HCT116 (cell line): ENCODE measurements around the gene IGFL4. TPM values are rescaled to one million over a fixed set of nuclear protein-coding genes. Genes with fewer than 3 reads are reported as not detected.
A peak's percentile ranks its signal among the peaks of the same experiment; 100 is the strongest.

ENCODE experiments used
- ATAC-seq: fragments of 200-7000 bp; cut with Tn5 transposase; 2 replicates; pipeline ENCODE4 v1.9.1; 2020; ENCODE audit warnings: mild to moderate bottlenecking, moderate library complexity
- BruUV-seq: library from RNA; stranded (reverse); fragments of 400-500 nt; replicated peaks from 2 replicates; lab custom pipeline; 2021; lab: Mats Ljungman, UMichigan
- CTCF ChIA-PET: fragments of 300-600 bp; sonication (Branson Sonifier 250); formaldehyde crosslinking; loops from one replicate; lab custom pipeline; 2021; ENCODE audit warnings: antibody characterized with exemption; lab: Charles Lee
- POLR2A ChIA-PET: fragments of 300-600, 350-600 bp; sonication (Branson Sonifier 250); formaldehyde crosslinking; loops from one replicate; lab custom pipeline; 2021; ENCODE audit warnings: antibody characterized with exemption; lab: Charles Lee
- RAD21 ChIA-PET, 2 experiments: fragments of 300-600 bp; sonication (Branson Sonifier 250); formaldehyde crosslinking; loops; one replicate each; lab custom pipeline; 2023; ENCODE audit warnings: low total read pairs in 2 of 2; ENCODE audit not compliant: uncharacterized antibody in 2 of 2, unreplicated experiment in 2 of 2, low non-redundant PET in 1 of 2; lab: Charles Lee
- DNase-seq: peaks from one replicate; pipeline ENCODE4 v3.0.0-alpha.2; 2010; ENCODE audit warnings: low read depth, low spot score
- H2AFZ ChIP-seq: fragments of 200-600 bp; shearing (Covaris generic), sonication (generic); 2 replicates; pipeline ENCODE4 v1.6.1; 2017; ENCODE audit warnings: low read depth, mixed run types, mixed read lengths, antibody characterized with exemption, low read length; ENCODE audit not compliant: poor library complexity, severe bottlenecking
- H3K27ac ChIP-seq: 2 replicates; pipeline ENCODE4 v1.5.1; 2012; ENCODE audit warnings: low read depth, low read length
- H3K27me3 ChIP-seq: fragments of 200-600 bp; sonication (generic); 2 replicates; pipeline ENCODE4 v1.6.1; 2016; ENCODE audit warnings: mixed run types, low read length, mixed read lengths; ENCODE audit not compliant: insufficient read depth
- H3K36me3 ChIP-seq, 2 experiments: fragments of 200-500 bp in 1 of 2; fragments of 200-600 bp in 1 of 2; sonication (Bioruptor generic) in 1 of 2; sonication (generic) in 1 of 2; 2 replicates each; pipeline versions ENCODE4 v1.5.1 to v1.6.1; 2014 to 2016; ENCODE audit warnings: low read length in 2 of 2, inconsistent platforms in 1 of 2, mixed read lengths in 1 of 2, mixed run types in 1 of 2; ENCODE audit not compliant: insufficient read depth in 2 of 2, control insufficient read depth in 1 of 2
- H3K4me1 ChIP-seq, 2 experiments: fragments of 200-600 bp in 1 of 2; sonication (generic) in 1 of 2; 2 replicates each; pipeline versions ENCODE4 v1.5.1 to v1.6.1; 2012 to 2017; ENCODE audit warnings: low read length in 2 of 2, inconsistent platforms in 1 of 2, mild to moderate bottlenecking in 1 of 2, mixed read lengths in 1 of 2, mixed run types in 1 of 2, moderate library complexity in 1 of 2; ENCODE audit not compliant: insufficient read depth in 2 of 2, control insufficient read depth in 1 of 2
- H3K4me2 ChIP-seq: fragments of 200-600 bp; sonication (generic); 2 replicates; pipeline ENCODE4 v1.6.1; 2017; ENCODE audit warnings: mixed run types, low read length, mixed read lengths
- H3K4me3 ChIP-seq, 2 experiments: fragments of 200-600 bp in 1 of 2; sonication (generic) in 1 of 2; replicated peaks in 1 of 2; 2 replicates each; pipeline ENCODE4 v1.5.1; 2011 to 2016; ENCODE audit warnings: low read length in 2 of 2, control low read depth in 1 of 2, low read depth in 1 of 2, mild to moderate bottlenecking in 1 of 2, mixed read lengths in 1 of 2, mixed run types in 1 of 2
- H3K79me2 ChIP-seq: fragments of 200-600 bp; sonication (generic); 2 replicates; pipeline ENCODE4 v1.6.1; 2017; ENCODE audit warnings: mild to moderate bottlenecking, mixed run types, low read length, moderate library complexity, mixed read lengths; ENCODE audit not compliant: insufficient read depth
- H3K9ac ChIP-seq: fragments of 200-600 bp; sonication (generic); 2 replicates; pipeline ENCODE4 v1.6.1; 2016; ENCODE audit warnings: low read length, mixed read lengths
- H3K9me2 ChIP-seq: fragments of 200-600 bp; sonication (generic), shearing (Covaris generic); 2 replicates; pipeline ENCODE4 v1.6.1; 2017; ENCODE audit warnings: mixed run types, mild to moderate bottlenecking, moderate library complexity; ENCODE audit not compliant: insufficient read depth
- H3K9me3 ChIP-seq, 2 experiments: fragments of 200-500 bp in 1 of 2; fragments of 200-600 bp in 1 of 2; sonication (Bioruptor generic) in 1 of 2; sonication (generic) in 1 of 2; 2 replicates each; pipeline ENCODE4 v1.6.1; 2014 to 2017; ENCODE audit warnings: low read length in 2 of 2, mixed read lengths in 2 of 2, inconsistent platforms in 1 of 2, low read depth in 1 of 2, mild to moderate bottlenecking in 1 of 2, mixed run types in 1 of 2, moderate library complexity in 1 of 2; ENCODE audit not compliant: control insufficient read depth in 1 of 2, insufficient read depth in 1 of 2
- H4K20me1 ChIP-seq: fragments of 200-600 bp; sonication (generic), shearing (Covaris generic); 2 replicates; pipeline ENCODE4 v1.6.1; 2017; ENCODE audit warnings: mixed run types, mild to moderate bottlenecking, moderate library complexity; ENCODE audit not compliant: insufficient read depth
- CBX3 ChIP-seq: IDR thresholded peaks from 2 replicates; pipeline ENCODE4 v1.6.1; 2012; ENCODE audit warnings: low read depth
- CEBPB ChIP-seq: IDR thresholded peaks from 2 replicates; pipeline ENCODE4 v1.6.1; 2012; ENCODE audit warnings: low read depth
- CTCF ChIP-seq, 3 experiments: fragments of 200-600 bp in 1 of 3; sonication (generic) in 1 of 3; IDR thresholded peaks in 2 of 3; conservative IDR thresholded peaks in 1 of 3; 2 replicates each; pipeline ENCODE4 v1.5.1; 2012 to 2017; ENCODE audit warnings: low read depth in 2 of 3, low read length in 2 of 3, antibody characterized with exemption in 1 of 3, borderline replicate concordance in 1 of 3, control low read depth in 1 of 3, mild to moderate bottlenecking in 1 of 3, mixed read lengths in 1 of 3, mixed run types in 1 of 3, moderate library complexity in 1 of 3; ENCODE audit not compliant: insufficient read depth in 1 of 3
- EGR1 ChIP-seq: IDR thresholded peaks from 2 replicates; pipeline ENCODE4 v1.6.1; 2012; ENCODE audit warnings: low read depth
- ELF1 ChIP-seq: IDR thresholded peaks from 2 replicates; pipeline ENCODE4 v1.6.1; 2012; ENCODE audit warnings: low read depth, borderline replicate concordance
- EZH2 ChIP-seq: fragments of 200-600 bp; sonication (generic); IDR thresholded peaks from 2 replicates; pipeline ENCODE4 v1.6.1; 2017; ENCODE audit warnings: antibody characterized with exemption, mixed run types
- EZH2phosphoT487 ChIP-seq: fragments of 200-600 bp; IDR thresholded peaks from 2 replicates; pipeline ENCODE4 v1.6.1; 2018; ENCODE audit warnings: antibody characterized with exemption, borderline replicate concordance
- FOSL1 ChIP-seq: IDR thresholded peaks from 2 replicates; pipeline ENCODE4 v1.6.1; 2012; ENCODE audit warnings: low read depth
- MAX ChIP-seq: IDR thresholded peaks from 2 replicates; pipeline ENCODE4 v1.6.1; 2012
- POLR2A ChIP-seq: IDR thresholded peaks from 2 replicates; pipeline ENCODE4 v1.7.0; 2011; ENCODE audit warnings: borderline replicate concordance; ENCODE audit not compliant: insufficient read depth, insufficient read length; ENCODE audit errors: extremely low read depth
- POLR2AphosphoS5 ChIP-seq: IDR thresholded peaks from 2 replicates; pipeline ENCODE4 v1.6.1; 2011; ENCODE audit warnings: mild to moderate bottlenecking, low read depth, low read length, moderate library complexity
- RAD21 ChIP-seq: IDR thresholded peaks from 2 replicates; pipeline ENCODE4 v1.6.1; 2012; ENCODE audit warnings: low read depth, mild to moderate bottlenecking
- REST ChIP-seq: IDR thresholded peaks from 2 replicates; pipeline ENCODE4 v1.6.1; 2012; ENCODE audit warnings: low read depth
- SIN3A ChIP-seq: IDR thresholded peaks from 2 replicates; pipeline ENCODE4 v1.6.1; 2012; ENCODE audit warnings: low read depth
- SP1 ChIP-seq: IDR thresholded peaks from 2 replicates; pipeline ENCODE4 v1.6.1; 2012; ENCODE audit warnings: low read depth
- SRF ChIP-seq: IDR thresholded peaks from 2 replicates; pipeline ENCODE4 v1.6.1; 2012; ENCODE audit warnings: low read depth
- ZBTB33 ChIP-seq: IDR thresholded peaks from 2 replicates; pipeline ENCODE4 v1.6.1; 2011; ENCODE audit warnings: mild to moderate bottlenecking, low read length, moderate library complexity; ENCODE audit not compliant: insufficient replicate concordance; ENCODE audit errors: extremely low read depth
- intact Hi-C: fragments of 100-400 bp; cut with micrococcal nuclease; formaldehyde crosslinking; loops from 2 replicates; pipeline ENCODE4 v1.10.0; 2022
- total RNA-seq: library from RNA; stranded (reverse); gene quantifications from one replicate; pipeline ENCODE4 v1.2.1, GENCODE V29; 2021; ENCODE audit not compliant: unreplicated experiment

Gene IGFL4
- total RNA-seq, 1 experiment from 2014 or later, result not detected

- no peak for DNase-seq
- POLR2A ChIA-PET, result interaction anchor here (0.8 to 1.4 kb wide), 7 partner anchors 10 to 179 kb away, joined by 3 to 6 read pairs (median 5); partner anchors contain the start of genes IRF2BP1 and SYMPK
- Histone ChIP-seq H3K36me3 (no peaks in the 10 kb centered on the region), H3K9me3 (no peaks in the 10 kb centered on the region)
- intact Hi-C loops, result no loop called here
- no peak for ATAC-seq
- TF ChIP-seq ZBTB33, result no peak
- no peak for TF ChIP-seq ELF1
- no peak for TF ChIP-seq CTCF (IDR thresholded peaks at IDR 0.05 in 2 of 3, conservative IDR thresholded peaks at IDR 0.05 in 1 of 3; ENCODE audit: borderline replicate concordance in 1 of 3, insufficient read depth in 1 of 3, low read depth in 2 of 3, low read length in 2 of 3)
- no peak for TF ChIP-seq MAX
- no peak for TF ChIP-seq REST
- no peak for TF ChIP-seq EZH2phosphoT487
- TF ChIP-seq SRF, result no peak
- no peak for TF ChIP-seq RAD21
- no peak for TF ChIP-seq EGR1
- no peak for TF ChIP-seq FOSL1
- no peak for TF ChIP-seq POLR2A
- no peak for TF ChIP-seq EZH2
- no peak for TF ChIP-seq POLR2AphosphoS5
- no peak for TF ChIP-seq CBX3
- no peak for TF ChIP-seq CEBPB
- TF ChIP-seq SIN3A, result no peak
- TF ChIP-seq SP1, result no peak
- TF ChIP-seq, all 23 proteins: peak for 0
- H3K9ac ChIP-seq, result peak overlapping the region; percentile 88
- H3K9me2 ChIP-seq, result no peaks in the 10 kb centered on the region
- no peaks in the 10 kb centered on the region for H3K27me3 ChIP-seq
- ChIA-PET RAD21 (interaction anchor here in 1 of 2 experiments (1.5 kb wide), 1 partner anchor 93 kb away, joined by 4 read pairs; the partner anchor contains the start of gene MYPOP), CTCF (interaction anchor here (0.8 to 2.5 kb wide), 6 partner anchors 10 to 83 kb away, joined by 3 to 8 read pairs (median 4); no protein-coding TSS in a partner anchor)
- H3K79me2 ChIP-seq, result peaks cover 16% of the 10 kb centered on the region; the same call in 1 of the 2 replicates
- no peaks in the 10 kb centered on the region for H4K20me1 ChIP-seq
- H3K27ac ChIP-seq, result peak overlapping the region; percentile 53
- no peak overlapping the region for H2AFZ ChIP-seq
- H3K4me1 ChIP-seq, result peaks cover 7 to 11% of the 10 kb centered on the region in 2 experiments; a peak in 3 of 4 replicates
- H3K4me2 ChIP-seq, result peak overlapping the region; percentile 92
- BruUV-seq, result TSS peak; percentile 84
- peak overlapping the region; percentile 92 to 99 for H3K4me3 ChIP-seq
These were observed 45.0 kb downstream of the IGFL4 start for GRCh38 chr19:45995715-45996385.
